Lung (tissue), 12 donors: ENCODE results near the gene SLC15A1. TPM values are rescaled to one million over a fixed set of nuclear protein-coding genes. Genes with fewer than 3 reads are reported as not detected.
"Not testable (repeated sequence)": the region's sequence is repeated elsewhere in the genome, so short reads cannot be mapped to it uniquely, and the experiment has no call there.

ENCODE experiments used
- ATAC-seq: fragments of 200-7000 bp; cut with Tn5 transposase; one replicate; pipeline ENCODE4 v1.9.1; 2020; ENCODE audit warnings: moderate number of reproducible peaks; ENCODE audit not compliant: insufficient read depth, low FRiP score
- DNase-seq, 3 donors: peaks; one replicate each; pipeline ENCODE4 v3.0.0-alpha.2; 2013 to 2017
- H3K27ac ChIP-seq, 2 donors: one replicate each; pipeline ENCODE4 v1.5.1; 2013; ENCODE audit warnings: mild to moderate bottlenecking in 2 of 2, moderate library complexity in 2 of 2, control low read depth in 1 of 2, inconsistent platforms in 1 of 2, low read depth in 1 of 2, low read length in 1 of 2
- H3K27me3 ChIP-seq, 3 donors: one replicate each; pipeline ENCODE4 v1.5.1; 2013; ENCODE audit warnings: low read length in 2 of 3; ENCODE audit not compliant: control insufficient read depth in 3 of 3, insufficient read depth in 3 of 3
- H3K36me3 ChIP-seq, 4 donors: one replicate each; pipeline ENCODE4 v1.5.1; 2013; ENCODE audit warnings: low read length in 4 of 4, mild to moderate bottlenecking in 1 of 4, moderate library complexity in 1 of 4; ENCODE audit not compliant: control insufficient read depth in 4 of 4, insufficient read depth in 4 of 4
- H3K4me1 ChIP-seq, 5 donors: one replicate each; pipeline ENCODE4 v1.5.1; 2013; ENCODE audit warnings: low read length in 5 of 5, mild to moderate bottlenecking in 2 of 5, moderate library complexity in 1 of 5; ENCODE audit not compliant: control insufficient read depth in 5 of 5, insufficient read depth in 5 of 5
- H3K4me3 ChIP-seq: one replicate; pipeline ENCODE4 v1.5.1; 2013; ENCODE audit warnings: mild to moderate bottlenecking, control low read depth, moderate library complexity
- H3K9ac ChIP-seq, 2 donors: one replicate each; pipeline ENCODE4 v1.5.1; 2013; ENCODE audit warnings: low read length in 2 of 2, control low read depth in 1 of 2; ENCODE audit not compliant: insufficient read depth in 1 of 2
- H3K9me3 ChIP-seq, 4 donors: one replicate each; pipeline ENCODE4 v1.5.1; 2013; ENCODE audit warnings: low read length in 3 of 4, mild to moderate bottlenecking in 1 of 4, moderate library complexity in 1 of 4; ENCODE audit not compliant: control insufficient read depth in 4 of 4, insufficient read depth in 3 of 4
- WGBS, 2 donors: extraction: QIAGEN DNeasy Blood & Tissue Kit; methylation state at CpG; one replicate each; pipeline ENCODE4 v1.1.7; 2013; 5-methylcytosine and 5-hydroxymethylcytosine counted together
- polyA plus RNA-seq, 2 donors: library from polyadenylated mRNA; stranded (reverse); fragments of 200-250 nt; gene quantifications; one replicate each; pipeline ENCODE4 v1.2.1, GENCODE V29; 2013
- total RNA-seq, 2 donors: library from RNA; depleted of rRNA in 1 of 2; stranded (reverse); fragments of >200 nt in 1 of 2; gene quantifications; one replicate each; pipeline ENCODE4 v1.2.1, GENCODE V29; 2014 to 2021
- TF ChIP-seq, protein P1 (sequence below): IDR thresholded peaks from 2 replicates; pipeline ENCODE4 v1.5.1; 2012; ENCODE audit warnings: mild to moderate bottlenecking; ENCODE audit errors: control extremely low read depth, extremely low read depth
- donor health status: control.
- donor health status: control.
- donor health status: Bipolar disorder and iron deficiency.
- donor health status: healthy.
- donor health status: DM: yes; HTN: yes; CAD: no.

Gene SLC15A1
- total and polyA plus RNA-seq, 4 donors: 0.01 to 1.4 (median 0.31) TPM; not detected in 1

DNA sequence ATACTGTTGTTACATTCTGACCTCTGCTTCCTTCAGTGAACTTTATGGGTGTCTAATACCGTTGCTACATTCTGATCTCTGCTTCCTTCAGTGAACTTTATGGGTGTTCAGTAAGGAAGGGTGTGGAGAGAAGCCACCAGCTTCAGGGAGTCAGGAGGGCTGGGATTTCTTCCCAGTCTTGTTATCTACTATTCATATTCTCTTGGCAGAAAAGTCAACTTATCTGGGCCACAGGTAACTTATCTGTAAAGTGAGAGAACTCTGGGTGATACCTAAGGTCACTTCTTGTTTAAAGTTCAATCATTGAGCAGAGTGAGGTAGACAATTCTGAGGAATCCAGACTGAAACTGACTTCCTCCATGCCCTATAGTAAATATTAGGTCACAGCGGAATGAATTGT, 104.3 kb downstream of the SLC15A1 start:
- H3K27me3 ChIP-seq: no peaks in the 10 kb centered on the region
- TF ChIP-seq, protein P1, sequence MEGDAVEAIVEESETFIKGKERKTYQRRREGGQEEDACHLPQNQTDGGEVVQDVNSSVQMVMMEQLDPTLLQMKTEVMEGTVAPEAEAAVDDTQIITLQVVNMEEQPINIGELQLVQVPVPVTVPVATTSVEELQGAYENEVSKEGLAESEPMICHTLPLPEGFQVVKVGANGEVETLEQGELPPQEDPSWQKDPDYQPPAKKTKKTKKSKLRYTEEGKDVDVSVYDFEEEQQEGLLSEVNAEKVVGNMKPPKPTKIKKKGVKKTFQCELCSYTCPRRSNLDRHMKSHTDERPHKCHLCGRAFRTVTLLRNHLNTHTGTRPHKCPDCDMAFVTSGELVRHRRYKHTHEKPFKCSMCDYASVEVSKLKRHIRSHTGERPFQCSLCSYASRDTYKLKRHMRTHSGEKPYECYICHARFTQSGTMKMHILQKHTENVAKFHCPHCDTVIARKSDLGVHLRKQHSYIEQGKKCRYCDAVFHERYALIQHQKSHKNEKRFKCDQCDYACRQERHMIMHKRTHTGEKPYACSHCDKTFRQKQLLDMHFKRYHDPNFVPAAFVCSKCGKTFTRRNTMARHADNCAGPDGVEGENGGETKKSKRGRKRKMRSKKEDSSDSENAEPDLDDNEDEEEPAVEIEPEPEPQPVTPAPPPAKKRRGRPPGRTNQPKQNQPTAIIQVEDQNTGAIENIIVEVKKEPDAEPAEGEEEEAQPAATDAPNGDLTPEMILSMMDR: no peak
- DNase-seq (no peak), ATAC-seq (no peak)
- H3K9me3 ChIP-seq: no peaks in the 10 kb centered on the region
- H3K36me3 ChIP-seq: no peaks in the 10 kb centered on the region
- H3K27ac ChIP-seq: no peak overlapping the region
- H3K4me1 ChIP-seq: peaks cover 0 to 5% (median 0%) of the 10 kb centered on the region in 5 donors
- H3K9ac ChIP-seq: no peak overlapping the region
- no peak overlapping the region for H3K4me3 ChIP-seq
- 67 to 75% methylated on average over 2 of the region's 2 CpGs for WGBS, 2 donors

DNA sequence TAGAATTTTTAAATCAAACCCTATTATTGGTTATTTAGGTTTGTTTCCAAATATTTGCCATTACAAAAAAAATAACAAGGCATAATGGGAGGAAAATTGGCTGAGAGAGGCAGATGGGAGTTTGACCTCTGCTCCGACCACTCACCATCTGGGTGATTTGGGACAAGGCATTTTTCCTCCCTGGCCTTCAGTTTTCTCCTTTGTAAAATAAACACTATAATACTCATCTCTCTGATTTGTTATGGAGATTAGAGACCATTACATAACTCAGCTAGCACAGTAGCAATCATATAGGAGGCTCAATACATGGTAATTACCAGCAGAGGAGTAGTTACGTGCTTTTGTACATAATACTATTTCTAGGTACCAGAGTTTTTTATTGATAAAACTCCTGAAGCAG, 105.4 kb downstream of the SLC15A1 start:
- TF ChIP-seq, protein P1: no peak
- H3K4me1 ChIP-seq: peaks cover 0 to 5% (median 0%) of the 10 kb centered on the region in 5 donors
- H3K9ac ChIP-seq: no peak overlapping the region
- no peaks in the 10 kb centered on the region for H3K27me3 ChIP-seq
- no peak overlapping the region for H3K4me3 ChIP-seq
- ATAC-seq (no peak), DNase-seq (no peak)
- WGBS, 2 donors: 96 to 97% methylated on average over 2 of the region's 2 CpGs
- no peaks in the 10 kb centered on the region for H3K9me3 ChIP-seq
- H3K36me3 ChIP-seq: no peaks in the 10 kb centered on the region
- no peak overlapping the region for H3K27ac ChIP-seq

DNA sequence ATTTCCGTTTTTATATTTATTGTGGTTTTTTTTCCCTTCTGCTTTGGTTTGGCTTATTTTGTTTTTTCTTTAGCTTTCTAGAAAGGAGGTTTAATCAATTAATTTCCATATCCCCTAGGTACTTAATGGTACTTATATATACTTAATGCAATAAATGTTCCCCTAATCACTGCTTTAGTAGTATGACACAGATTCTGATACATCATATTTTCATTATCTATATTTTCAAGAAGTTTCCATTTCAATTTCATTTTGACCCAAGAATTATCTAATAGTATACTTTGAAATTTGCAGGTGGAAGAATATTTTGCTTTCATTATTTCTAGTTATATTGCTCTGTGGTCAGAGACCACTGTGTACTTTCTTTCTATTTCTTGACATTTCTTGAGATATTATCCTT, 109.0 kb downstream of the SLC15A1 start:
- WGBS, 2 donors: 77 to 79% methylated on average over 1 of the region's 1 CpG
- H3K4me3 ChIP-seq: no peak overlapping the region
- DNase-seq: no peak
- H3K27me3 ChIP-seq: no peaks in the 10 kb centered on the region
- no peak overlapping the region for H3K9ac ChIP-seq
- no peak overlapping the region for H3K27ac ChIP-seq
- H3K9me3 ChIP-seq: no peaks in the 10 kb centered on the region
- no peaks in the 10 kb centered on the region for H3K36me3 ChIP-seq
- TF ChIP-seq, protein P1: no peak
- no peaks in the 10 kb centered on the region for H3K4me1 ChIP-seq
- no peak for ATAC-seq

- DNase-seq: no peak
- TF ChIP-seq, protein P1: no peak
- Histone ChIP-seq H3K4me3 (no peak overlapping the region), H3K27me3 (no peaks in the 10 kb centered on the region), H3K4me1 (no peaks in the 10 kb centered on the region), H3K27ac (no peak overlapping the region), H3K9ac (no peak overlapping the region), H3K9me3 (no peaks in the 10 kb centered on the region), H3K36me3 (no peaks in the 10 kb centered on the region)
- no peak for ATAC-seq
- 93 to 94% methylated on average over 13 of the region's 13 CpGs for WGBS, 2 donors
Observed at GRCh38 chr13:98641075-98641474, 111.4 kb downstream of the SLC15A1 start.

GRCh38 chr13:98639785-98640184, 112.7 kb downstream of the SLC15A1 start:
- H3K9ac ChIP-seq, ATAC-seq, H3K36me3 ChIP-seq, H3K4me1 ChIP-seq, H3K27ac ChIP-seq, DNase-seq, H3K4me3 ChIP-seq, H3K9me3 ChIP-seq, H3K27me3 ChIP-seq: not testable (repeated sequence)
- 86 to 93% methylated on average over 4 of the region's 4 CpGs for WGBS, 2 donors

DNA sequence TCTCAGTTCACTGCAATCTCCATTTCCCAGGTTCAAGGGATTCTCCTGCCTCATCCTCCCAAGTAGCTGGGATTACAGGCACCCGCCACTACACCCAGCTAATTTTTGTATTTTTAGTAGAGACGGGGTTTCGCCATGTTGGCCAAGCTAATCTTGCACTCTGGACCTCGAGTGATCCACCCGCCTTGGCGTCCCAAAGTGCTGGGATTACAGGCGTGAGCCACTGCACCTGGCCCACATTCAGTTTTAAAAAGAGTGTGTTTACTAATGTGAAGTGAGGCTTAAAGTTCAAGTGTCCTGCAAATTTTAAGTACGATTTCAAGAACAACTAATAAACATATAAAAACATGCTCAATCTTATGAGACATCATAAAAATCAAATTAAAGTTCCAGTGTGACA, 114.1 kb downstream of the SLC15A1 start:
- H3K4me1 ChIP-seq, H3K27me3 ChIP-seq, ATAC-seq, DNase-seq, H3K9me3 ChIP-seq, H3K27ac ChIP-seq, H3K36me3 ChIP-seq, H3K4me3 ChIP-seq, H3K9ac ChIP-seq: not testable (repeated sequence)
- WGBS, 2 donors: 71 to 85% methylated on average over 8 of the region's 8 CpGs
